ENCODE results near the gene GABRD. TPM values are rescaled to one million over a fixed set of nuclear protein-coding genes. Genes with fewer than 3 reads are reported as not detected.

The GABRD gene
- total and polyA plus RNA-seq, 4 donors: 0.41 to 6.8 (median 1.8) TPM

DNA sequence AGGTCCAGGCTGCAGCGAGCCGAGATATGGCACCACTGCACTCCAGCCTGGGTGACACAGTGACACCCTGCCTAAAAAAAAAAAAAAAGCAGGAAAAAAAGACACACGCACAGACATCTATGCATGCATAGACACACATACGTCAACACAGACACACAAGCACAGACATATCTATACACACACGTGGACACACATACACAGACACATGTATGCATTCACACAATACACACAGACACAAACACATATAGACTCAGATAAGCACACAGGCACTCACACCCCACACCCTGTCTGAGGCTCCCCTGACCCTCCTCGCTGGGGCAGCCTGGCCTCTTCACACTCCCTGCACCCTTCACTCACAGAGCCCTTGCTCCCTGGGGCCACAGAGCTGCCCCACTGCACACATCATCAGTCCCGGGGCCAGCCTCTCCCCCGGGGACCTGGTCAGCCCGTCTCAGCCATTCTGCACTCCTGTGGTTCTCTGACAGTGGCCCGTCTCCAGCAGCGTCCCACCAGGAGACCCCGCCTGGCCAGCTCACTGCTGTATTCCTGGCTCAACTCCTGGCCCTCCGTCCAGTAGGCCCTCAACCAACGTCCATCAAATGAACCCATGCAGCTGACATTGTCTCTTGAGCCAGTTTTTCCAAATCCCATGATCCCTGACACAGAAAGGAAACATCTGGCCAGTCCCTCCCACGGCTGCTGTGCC is 26.5 kb downstream of the GABRD start:
- Histone ChIP-seq H3K9ac (ENCODE audit: insufficient read depth in 1 of 2, low read length in 2 of 2) (no peak overlapping the region), H3K27me3 (ENCODE audit: control insufficient read depth in 3 of 3, insufficient read depth in 3 of 3, low read length in 2 of 3) (peaks cover 0 to 9% (median 6%) of the 10 kb centered on the region in 3 donors), H3K9me3 (ENCODE audit: control insufficient read depth in 4 of 4, insufficient read depth in 3 of 4, low read length in 3 of 4) (no peaks in the 10 kb centered on the region), H3K36me3 (ENCODE audit: control insufficient read depth in 4 of 4, insufficient read depth in 4 of 4, low read length in 4 of 4) (no peaks in the 10 kb centered on the region), H3K4me3 (no peak overlapping the region), H3K27ac (ENCODE audit: low read depth in 1 of 2, low read length in 1 of 2) (no peak overlapping the region), H3K4me1 (ENCODE audit: control insufficient read depth in 5 of 5, insufficient read depth in 5 of 5, low read length in 5 of 5) (peaks cover 0 to 24% (median 9%) of the 10 kb centered on the region in 5 donors)
- 64 to 69% methylated on average over 15 of the region's 15 CpGs for WGBS, 2 donors
- ATAC-seq (ENCODE audit: insufficient read depth, low FRiP score) (no peak), DNase-seq (peak; percentile 70 to 93 (median 87))
- TF ChIP-seq, protein P1, sequence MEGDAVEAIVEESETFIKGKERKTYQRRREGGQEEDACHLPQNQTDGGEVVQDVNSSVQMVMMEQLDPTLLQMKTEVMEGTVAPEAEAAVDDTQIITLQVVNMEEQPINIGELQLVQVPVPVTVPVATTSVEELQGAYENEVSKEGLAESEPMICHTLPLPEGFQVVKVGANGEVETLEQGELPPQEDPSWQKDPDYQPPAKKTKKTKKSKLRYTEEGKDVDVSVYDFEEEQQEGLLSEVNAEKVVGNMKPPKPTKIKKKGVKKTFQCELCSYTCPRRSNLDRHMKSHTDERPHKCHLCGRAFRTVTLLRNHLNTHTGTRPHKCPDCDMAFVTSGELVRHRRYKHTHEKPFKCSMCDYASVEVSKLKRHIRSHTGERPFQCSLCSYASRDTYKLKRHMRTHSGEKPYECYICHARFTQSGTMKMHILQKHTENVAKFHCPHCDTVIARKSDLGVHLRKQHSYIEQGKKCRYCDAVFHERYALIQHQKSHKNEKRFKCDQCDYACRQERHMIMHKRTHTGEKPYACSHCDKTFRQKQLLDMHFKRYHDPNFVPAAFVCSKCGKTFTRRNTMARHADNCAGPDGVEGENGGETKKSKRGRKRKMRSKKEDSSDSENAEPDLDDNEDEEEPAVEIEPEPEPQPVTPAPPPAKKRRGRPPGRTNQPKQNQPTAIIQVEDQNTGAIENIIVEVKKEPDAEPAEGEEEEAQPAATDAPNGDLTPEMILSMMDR (IDR thresholded peaks at IDR 0.05; ENCODE audit: control extremely low read depth, extremely low read depth): no peak

DNA sequence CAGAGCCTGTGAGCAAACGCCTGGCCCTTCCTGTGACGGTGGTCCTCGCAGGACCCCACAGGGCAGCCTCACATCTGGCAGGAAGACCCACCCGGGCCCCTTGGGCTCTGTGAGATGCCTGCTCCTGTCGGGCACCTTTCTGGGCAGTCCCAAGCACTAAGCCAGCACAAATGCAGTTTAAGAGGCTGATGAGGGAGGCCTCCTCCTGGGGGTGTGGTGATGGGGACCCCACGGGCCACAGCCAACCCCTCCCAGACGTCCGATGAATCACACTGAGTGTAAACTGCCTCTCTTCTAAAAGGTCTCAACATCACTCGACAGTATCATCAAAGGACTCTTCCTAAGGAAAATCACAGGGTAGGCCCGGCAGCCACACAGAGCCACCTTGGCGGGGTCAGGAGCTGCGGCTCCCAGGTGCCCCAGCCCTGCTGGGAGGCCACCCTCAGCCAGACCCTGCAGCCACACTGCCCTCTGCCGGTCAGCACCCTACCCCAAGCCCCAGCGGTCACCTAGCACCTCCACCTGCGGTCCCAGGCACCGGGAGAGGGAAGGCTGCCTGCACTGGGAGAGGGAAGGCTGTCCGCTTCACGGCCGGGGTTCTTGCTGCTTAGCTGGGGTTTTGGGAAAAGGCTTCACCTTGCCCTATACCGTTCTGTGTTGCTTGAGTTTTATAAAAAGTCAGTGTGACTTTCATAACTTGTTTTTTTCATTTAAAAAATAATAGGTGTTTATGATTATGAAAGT is 27.2 kb downstream of the GABRD start:
- Histone ChIP-seq H3K36me3 (ENCODE audit: control insufficient read depth in 4 of 4, insufficient read depth in 4 of 4, low read length in 4 of 4) (no peaks in the 10 kb centered on the region), H3K9me3 (ENCODE audit: control insufficient read depth in 4 of 4, insufficient read depth in 3 of 4, low read length in 3 of 4) (no peaks in the 10 kb centered on the region), H3K27me3 (ENCODE audit: control insufficient read depth in 3 of 3, insufficient read depth in 3 of 3, low read length in 2 of 3) (peaks cover 0 to 9% (median 8%) of the 10 kb centered on the region in 3 donors), H3K4me3 (no peak overlapping the region), H3K4me1 (ENCODE audit: control insufficient read depth in 5 of 5, insufficient read depth in 5 of 5, low read length in 5 of 5) (peaks cover 0 to 24% (median 9%) of the 10 kb centered on the region in 5 donors), H3K9ac (ENCODE audit: insufficient read depth in 1 of 2, low read length in 2 of 2) (no peak overlapping the region), H3K27ac (ENCODE audit: low read depth in 1 of 2, low read length in 1 of 2) (no peak overlapping the region)
- no peak for ATAC-seq (ENCODE audit: insufficient read depth, low FRiP score)
- DNase-seq: peak; percentile 35 to 58 (median 55)
- TF ChIP-seq, protein P1 (IDR thresholded peaks at IDR 0.05; ENCODE audit: control extremely low read depth, extremely low read depth): peak; percentile 37
- WGBS, 2 donors: 24 to 33% methylated on average over 20 of the region's 20 CpGs

DNA sequence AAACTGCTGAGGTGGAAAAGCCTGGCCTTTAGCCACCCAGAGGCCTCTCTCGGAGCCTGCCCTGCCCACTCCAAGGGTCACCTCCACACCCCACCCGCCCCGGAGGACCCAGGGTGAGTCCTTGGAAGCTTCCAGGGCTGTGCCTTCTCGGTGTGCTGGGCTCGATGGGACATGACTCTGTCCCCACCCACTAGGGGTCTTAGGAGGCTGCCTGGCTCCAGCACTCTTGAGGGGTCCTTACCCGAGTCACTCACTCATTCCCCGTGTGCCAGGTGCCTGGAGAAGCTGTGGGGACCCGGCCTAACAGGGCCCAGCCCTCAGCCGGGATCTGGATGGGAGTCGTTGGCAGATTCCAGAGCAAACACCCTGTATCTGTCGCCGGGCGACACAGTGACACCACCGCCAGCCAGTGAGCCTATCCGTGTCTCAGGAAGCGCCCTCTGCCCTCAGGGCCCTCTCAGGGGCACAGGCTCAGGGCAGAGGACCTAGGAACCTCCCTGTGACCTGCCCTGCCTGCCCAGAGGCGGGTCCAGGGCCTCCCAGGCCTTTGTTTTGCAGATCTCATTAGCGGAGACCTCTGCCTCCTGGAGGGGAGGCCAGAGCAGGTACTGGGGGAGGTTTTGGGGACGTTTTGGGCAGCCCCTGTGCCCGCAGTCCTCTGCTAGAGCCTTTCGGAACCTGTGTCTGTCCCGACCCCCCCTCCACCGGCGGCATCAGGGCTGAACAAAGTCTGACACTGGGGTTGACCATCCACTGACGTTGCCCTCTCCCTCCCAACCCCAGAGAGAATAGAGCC is 28.0 kb downstream of the GABRD start:
- H3K36me3 ChIP-seq (ENCODE audit: control insufficient read depth in 4 of 4, insufficient read depth in 4 of 4, low read length in 4 of 4): no peaks in the 10 kb centered on the region
- H3K27ac ChIP-seq (ENCODE audit: low read depth in 1 of 2, low read length in 1 of 2): no peak overlapping the region
- H3K9ac ChIP-seq (ENCODE audit: insufficient read depth in 1 of 2, low read length in 2 of 2): no peak overlapping the region
- TF ChIP-seq, protein P1 (IDR thresholded peaks at IDR 0.05; ENCODE audit: control extremely low read depth, extremely low read depth): no peak
- no peak overlapping the region for H3K4me3 ChIP-seq
- ATAC-seq (ENCODE audit: insufficient read depth, low FRiP score) (no peak), DNase-seq (no peak)
- H3K4me1 ChIP-seq (ENCODE audit: control insufficient read depth in 5 of 5, insufficient read depth in 5 of 5, low read length in 5 of 5): peaks cover 0 to 24% (median 9%) of the 10 kb centered on the region in 5 donors
- WGBS, 2 donors: 46 to 69% methylated on average over 25 of the region's 25 CpGs
- H3K27me3 ChIP-seq (ENCODE audit: control insufficient read depth in 3 of 3, insufficient read depth in 3 of 3, low read length in 2 of 3): peaks cover 0 to 9% (median 8%) of the 10 kb centered on the region in 3 donors
- H3K9me3 ChIP-seq (ENCODE audit: control insufficient read depth in 4 of 4, insufficient read depth in 3 of 4, low read length in 3 of 4): no peaks in the 10 kb centered on the region

Measured in lung (tissue), 12 donors.